HG02943 (cell line): ENCODE results near the gene FRMD3.

Source experiments
- ATAC-seq: cut with Tn5 transposase; IDR thresholded peaks from one replicate; pipeline ENCODE4 v1.9.1; 2021; ENCODE audit warnings: mild to moderate bottlenecking, low read depth, moderate library complexity; ENCODE audit not compliant: unreplicated experiment

The FRMD3 gene

GRCh38 chr9:83257937-83258891 lies 280.0 kb downstream of the FRMD3 start:
- ATAC-seq = no peak

GRCh38 chr9:83247732-83248131 lies 290.5 kb downstream of the FRMD3 start:
- ATAC-seq = no peak

GRCh38 chr9:83245979-83246659 lies 292.1 kb downstream of the FRMD3 start:
- no peak for ATAC-seq

- no peak for ATAC-seq
Observed at GRCh38 chr9:83242066-83242465, 296.1 kb downstream of the FRMD3 start.

- no peak for ATAC-seq
Observed at GRCh38 chr9:83240671-83241070, 297.5 kb downstream of the FRMD3 start.

GRCh38 chr9:83239747-83240146 lies 298.5 kb downstream of the FRMD3 start:
- ATAC-seq = no peak

- ATAC-seq = no peak
Observed at GRCh38 chr9:83238871-83239640, 299.1 kb downstream of the FRMD3 start.

GRCh38 chr9:83236029-83236696 lies 302.0 kb downstream of the FRMD3 start:
- ATAC-seq = no peak

GRCh38 chr9:83235526-83235925 lies 302.7 kb downstream of the FRMD3 start:
- no peak for ATAC-seq

GRCh38 chr9:83234541-83234940 lies 303.7 kb downstream of the FRMD3 start:
- ATAC-seq = no peak

- ATAC-seq = no peak
Observed at GRCh38 chr9:83233647-83234046, 304.6 kb downstream of the FRMD3 start.

GRCh38 chr9:83231039-83231438 lies 307.2 kb downstream of the FRMD3 start:
- ATAC-seq = no peak

- ATAC-seq = peak; percentile 90
Observed at GRCh38 chr9:83220730-83221129, 317.5 kb downstream of the FRMD3 start.

- peak; percentile 7 for ATAC-seq
Observed at GRCh38 chr9:83219924-83220438, 318.2 kb downstream of the FRMD3 start.

- ATAC-seq = peak; percentile 47
Observed at GRCh38 chr9:83219154-83219923, 318.9 kb downstream of the FRMD3 start.

- no peak for ATAC-seq
Observed at GRCh38 chr9:83218411-83219090, 319.6 kb downstream of the FRMD3 start.

GRCh38 chr9:83209188-83209731 lies 328.9 kb downstream of the FRMD3 start:
- no peak for ATAC-seq

GRCh38 chr9:83208065-83208850 lies 329.9 kb downstream of the FRMD3 start:
- ATAC-seq = no peak
